Panc1 (cell line): ENCODE results near the gene SMIM27. TPM values are rescaled to one million over a fixed set of nuclear protein-coding genes. Genes with fewer than 3 reads are reported as not detected.
A peak's percentile ranks its signal among the peaks of the same experiment; 100 is the strongest.
"Not testable (repeated sequence)": the region's sequence is repeated elsewhere in the genome, so short reads cannot be mapped to it uniquely, and the experiment has no call there.

ENCODE experiments used
- ATAC-seq: fragments of 200-7000 bp; cut with Tn5 transposase; 2 replicates; pipeline ENCODE4 v1.9.1; 2020; ENCODE audit warnings: mild to moderate bottlenecking, moderate library complexity
- BruUV-seq: library from RNA; stranded (reverse); fragments of 400-500 nt; replicated peaks from 2 replicates; lab custom pipeline; 2021; lab: Mats Ljungman, UMichigan
- CTCF ChIA-PET: fragments of 300-600 bp; sonication (Branson Sonifier 250); formaldehyde crosslinking; loops from one replicate; lab custom pipeline; 2022; ENCODE audit warnings: antibody characterized with exemption; lab: Charles Lee
- POLR2A ChIA-PET: fragments of 300-600 bp; sonication (Branson Sonifier 250); formaldehyde crosslinking; loops from one replicate; lab custom pipeline; 2022; ENCODE audit warnings: antibody characterized with exemption; lab: Charles Lee
- DNase-seq: peaks from one replicate; pipeline ENCODE4 v3.0.0-alpha.2; 2010; ENCODE audit warnings: low read depth, low spot score
- H3K27ac ChIP-seq: 2 replicates; pipeline ENCODE4 v1.5.1; 2011; ENCODE audit warnings: mild to moderate bottlenecking, low read length, inconsistent platforms
- H3K27me3 ChIP-seq: fragments of 200-500 bp; sonication (Bioruptor generic); 2 replicates; pipeline ENCODE4 v1.6.0; 2014; ENCODE audit warnings: low read length, inconsistent platforms; ENCODE audit not compliant: control insufficient read depth, insufficient read depth
- H3K36me3 ChIP-seq: fragments of 200-500 bp; sonication (Bioruptor generic); 2 replicates; pipeline ENCODE4 v1.5.1; 2014; ENCODE audit warnings: inconsistent platforms, mild to moderate bottlenecking, low read length, moderate library complexity; ENCODE audit not compliant: control insufficient read depth, insufficient read depth
- H3K4me1 ChIP-seq: 2 replicates; pipeline ENCODE4 v1.5.1; 2011; ENCODE audit warnings: inconsistent platforms, mild to moderate bottlenecking, low read length, moderate library complexity; ENCODE audit not compliant: control insufficient read depth, insufficient read depth
- H3K4me3 ChIP-seq, 2 experiments: 2 replicates each; pipeline ENCODE4 v1.5.1; 2011 to 2012; ENCODE audit warnings: low read depth in 2 of 2, low read length in 2 of 2, mild to moderate bottlenecking in 2 of 2, inconsistent platforms in 1 of 2, moderate library complexity in 1 of 2
- H3K9me3 ChIP-seq: fragments of 200-500 bp; sonication (Bioruptor generic); 2 replicates; pipeline ENCODE4 v1.5.1; 2014; ENCODE audit warnings: low read depth, mild to moderate bottlenecking, inconsistent platforms, low read length, moderate library complexity; ENCODE audit not compliant: control insufficient read depth, insufficient read depth
- POLR2AphosphoS5 ChIP-seq: IDR thresholded peaks from 2 replicates; pipeline ENCODE4 v1.6.1; 2012; ENCODE audit warnings: mild to moderate bottlenecking, low read depth, low read length, moderate library complexity
- SIN3A ChIP-seq: IDR thresholded peaks from 2 replicates; pipeline ENCODE4 v1.6.1; 2012; ENCODE audit warnings: low read depth, mild to moderate bottlenecking, low read length, moderate library complexity, borderline replicate concordance; ENCODE audit not compliant: insufficient read depth
- TCF7L2 ChIP-seq: IDR thresholded peaks from 2 replicates; pipeline ENCODE4 v1.6.1; 2011; ENCODE audit warnings: mild to moderate bottlenecking, low read depth, low read length, inconsistent platforms
- in situ Hi-C: cut with HindIII; loops from 2 replicates; pipeline ENCODE4 v1.10.0; 2016; ENCODE audit warnings: low sequenced_read_pairs, low pct_unique_long_range_greater_than_20kb
- intact Hi-C: fragments of 100-400 bp; cut with micrococcal nuclease; formaldehyde crosslinking; loops from one replicate; pipeline ENCODE4 v1.10.0; 2022; ENCODE audit not compliant: unreplicated experiment
- total RNA-seq: library from RNA; stranded (reverse); gene quantifications from one replicate; pipeline ENCODE4 v1.2.1, GENCODE V29; 2021; ENCODE audit not compliant: unreplicated experiment
- TF ChIP-seq, protein P1 (sequence below): fragments of 450-650 bp; IDR thresholded peaks from 2 replicates; pipeline ENCODE4 v1.5.1; 2017; ENCODE audit warnings: mild to moderate bottlenecking
- TF ChIP-seq, protein P2 (sequence below), 2 experiments: IDR thresholded peaks; 2 replicates each; pipeline ENCODE4 v1.6.1; 2011 to 2012; ENCODE audit warnings: low read depth in 2 of 2, control low read depth in 1 of 2, low read length in 1 of 2, mild to moderate bottlenecking in 1 of 2, moderate library complexity in 1 of 2; ENCODE audit not compliant: insufficient read depth in 1 of 2

SMIM27 gene
- total RNA-seq, 1 experiment from 2014 or later: 14.3 TPM

DNA sequence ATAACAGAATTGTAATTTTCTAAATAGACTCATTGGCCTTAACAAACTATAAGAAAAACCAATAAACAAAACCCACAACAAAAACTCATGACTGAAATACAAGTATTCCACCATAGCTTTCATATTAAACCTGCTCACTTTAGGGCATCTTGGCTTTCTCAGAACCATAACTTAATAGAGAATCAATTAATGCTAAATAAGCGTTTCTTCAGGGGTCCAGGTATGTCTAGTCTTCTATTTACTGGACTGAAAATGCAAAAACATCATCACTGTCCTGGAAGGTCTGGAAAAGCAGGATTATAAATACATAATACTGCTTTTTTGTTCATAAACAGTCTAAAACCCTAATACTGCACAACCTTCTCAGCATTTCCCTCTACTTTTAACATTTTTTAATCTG, 6.2 kb upstream of the SMIM27 start:
- intact Hi-C loops (no loop called here), in situ Hi-C loops (no loop called here)
- Histone ChIP-seq H3K4me1 (peaks cover 11% of the 10 kb centered on the region), H3K27me3 (no peaks in the 10 kb centered on the region), H3K9me3 (no peaks in the 10 kb centered on the region), H3K27ac (no peak overlapping the region), H3K36me3 (peaks cover 26% of the 10 kb centered on the region), H3K4me3 (no peak overlapping the region)
- TF ChIP-seq POLR2AphosphoS5 (no peak), SIN3A (no peak), TCF7L2 (no peak)
- TF ChIP-seq, protein P1, sequence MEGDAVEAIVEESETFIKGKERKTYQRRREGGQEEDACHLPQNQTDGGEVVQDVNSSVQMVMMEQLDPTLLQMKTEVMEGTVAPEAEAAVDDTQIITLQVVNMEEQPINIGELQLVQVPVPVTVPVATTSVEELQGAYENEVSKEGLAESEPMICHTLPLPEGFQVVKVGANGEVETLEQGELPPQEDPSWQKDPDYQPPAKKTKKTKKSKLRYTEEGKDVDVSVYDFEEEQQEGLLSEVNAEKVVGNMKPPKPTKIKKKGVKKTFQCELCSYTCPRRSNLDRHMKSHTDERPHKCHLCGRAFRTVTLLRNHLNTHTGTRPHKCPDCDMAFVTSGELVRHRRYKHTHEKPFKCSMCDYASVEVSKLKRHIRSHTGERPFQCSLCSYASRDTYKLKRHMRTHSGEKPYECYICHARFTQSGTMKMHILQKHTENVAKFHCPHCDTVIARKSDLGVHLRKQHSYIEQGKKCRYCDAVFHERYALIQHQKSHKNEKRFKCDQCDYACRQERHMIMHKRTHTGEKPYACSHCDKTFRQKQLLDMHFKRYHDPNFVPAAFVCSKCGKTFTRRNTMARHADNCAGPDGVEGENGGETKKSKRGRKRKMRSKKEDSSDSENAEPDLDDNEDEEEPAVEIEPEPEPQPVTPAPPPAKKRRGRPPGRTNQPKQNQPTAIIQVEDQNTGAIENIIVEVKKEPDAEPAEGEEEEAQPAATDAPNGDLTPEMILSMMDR: no peak
- TF ChIP-seq, protein P2, sequence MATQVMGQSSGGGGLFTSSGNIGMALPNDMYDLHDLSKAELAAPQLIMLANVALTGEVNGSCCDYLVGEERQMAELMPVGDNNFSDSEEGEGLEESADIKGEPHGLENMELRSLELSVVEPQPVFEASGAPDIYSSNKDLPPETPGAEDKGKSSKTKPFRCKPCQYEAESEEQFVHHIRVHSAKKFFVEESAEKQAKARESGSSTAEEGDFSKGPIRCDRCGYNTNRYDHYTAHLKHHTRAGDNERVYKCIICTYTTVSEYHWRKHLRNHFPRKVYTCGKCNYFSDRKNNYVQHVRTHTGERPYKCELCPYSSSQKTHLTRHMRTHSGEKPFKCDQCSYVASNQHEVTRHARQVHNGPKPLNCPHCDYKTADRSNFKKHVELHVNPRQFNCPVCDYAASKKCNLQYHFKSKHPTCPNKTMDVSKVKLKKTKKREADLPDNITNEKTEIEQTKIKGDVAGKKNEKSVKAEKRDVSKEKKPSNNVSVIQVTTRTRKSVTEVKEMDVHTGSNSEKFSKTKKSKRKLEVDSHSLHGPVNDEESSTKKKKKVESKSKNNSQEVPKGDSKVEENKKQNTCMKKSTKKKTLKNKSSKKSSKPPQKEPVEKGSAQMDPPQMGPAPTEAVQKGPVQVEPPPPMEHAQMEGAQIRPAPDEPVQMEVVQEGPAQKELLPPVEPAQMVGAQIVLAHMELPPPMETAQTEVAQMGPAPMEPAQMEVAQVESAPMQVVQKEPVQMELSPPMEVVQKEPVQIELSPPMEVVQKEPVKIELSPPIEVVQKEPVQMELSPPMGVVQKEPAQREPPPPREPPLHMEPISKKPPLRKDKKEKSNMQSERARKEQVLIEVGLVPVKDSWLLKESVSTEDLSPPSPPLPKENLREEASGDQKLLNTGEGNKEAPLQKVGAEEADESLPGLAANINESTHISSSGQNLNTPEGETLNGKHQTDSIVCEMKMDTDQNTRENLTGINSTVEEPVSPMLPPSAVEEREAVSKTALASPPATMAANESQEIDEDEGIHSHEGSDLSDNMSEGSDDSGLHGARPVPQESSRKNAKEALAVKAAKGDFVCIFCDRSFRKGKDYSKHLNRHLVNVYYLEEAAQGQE (IDR thresholded peaks at IDR 0.05; ENCODE audit: insufficient read depth in 1 of 2, low read depth in 2 of 2, low read length in 1 of 2): no peak
- no TSS peak for BruUV-seq
- ATAC-seq: no peak
- POLR2A ChIA-PET: no interaction called here
- CTCF ChIA-PET: no interaction called here
- DNase-seq: no peak

DNA sequence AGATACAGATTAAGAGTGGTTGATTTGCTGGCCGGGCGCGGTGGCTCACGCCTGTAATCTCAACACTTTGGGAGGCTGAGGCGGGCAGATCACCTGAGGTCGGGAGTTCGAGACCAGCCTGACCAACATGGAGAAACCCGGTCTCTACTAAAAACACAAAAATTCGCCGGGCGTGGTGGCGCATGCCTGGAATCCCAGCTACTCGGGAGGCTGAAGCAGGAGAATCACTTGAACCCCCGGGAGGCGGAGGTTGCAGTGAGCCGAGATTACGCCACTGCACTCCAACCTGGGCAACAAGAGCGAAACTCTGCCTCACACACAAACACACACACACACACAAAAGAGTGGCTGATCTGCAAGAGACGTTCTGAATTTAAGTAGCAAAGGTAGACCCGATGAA, 3.9 kb upstream of the SMIM27 start:
- CTCF ChIA-PET, H3K36me3 ChIP-seq, H3K4me3 ChIP-seq, ATAC-seq, intact Hi-C loops, BruUV-seq, H3K27me3 ChIP-seq, in situ Hi-C loops, H3K9me3 ChIP-seq, DNase-seq, POLR2A ChIA-PET: not testable (repeated sequence)
- Histone ChIP-seq H3K27ac (peak overlapping the region; percentile 48; the same call in 1 of the 2 replicates), H3K4me1 (peaks cover 11% of the 10 kb centered on the region)

DNA sequence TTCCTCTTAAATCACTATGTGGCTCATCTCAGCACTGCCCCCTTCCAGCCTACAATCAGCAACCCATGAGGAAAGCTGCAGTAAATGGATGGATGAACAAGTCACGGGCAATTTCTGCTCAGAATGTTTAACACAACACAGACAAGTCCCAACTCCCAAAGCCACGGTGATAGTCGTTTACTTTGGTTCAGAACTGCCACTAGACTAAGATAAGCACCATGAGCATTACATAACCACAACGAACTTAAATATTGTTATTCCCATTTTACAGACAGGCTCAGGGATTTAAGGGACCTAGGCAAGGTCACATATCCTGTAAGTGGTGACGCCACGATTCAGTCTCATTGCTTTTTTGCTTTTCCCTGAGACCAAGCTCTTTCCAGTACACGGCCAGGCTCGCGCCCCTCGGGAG, 2.0 kb upstream of the SMIM27 start:
- Histone ChIP-seq H3K4me1 (peaks cover 16% of the 10 kb centered on the region), H3K27ac (peak overlapping the region; percentile 77), H3K9me3 (no peaks in the 10 kb centered on the region), H3K36me3 (no peaks in the 10 kb centered on the region; the same call in 1 of the 2 replicates), H3K4me3 (peak overlapping the region; percentile 54 to 78), H3K27me3 (no peaks in the 10 kb centered on the region)
- no peak for TF ChIP-seq TCF7L2
- TF ChIP-seq, protein P1: peak; percentile 20; the same call in 1 of the 2 replicates
- TF ChIP-seq, protein P2 (IDR thresholded peaks at IDR 0.05; ENCODE audit: insufficient read depth in 1 of 2, low read depth in 2 of 2, low read length in 1 of 2): no peak
- TF ChIP-seq POLR2AphosphoS5: no peak
- no peak for TF ChIP-seq SIN3A
- in situ Hi-C loops (loop anchor here (25.0 kb wide), 1 partner anchor 412 kb away; no protein-coding TSS in a partner anchor), intact Hi-C loops (no loop called here)
- CTCF ChIA-PET: interaction anchor here (0.8 to 1.0 kb wide), 3 partner anchors 17 to 30 kb away, joined by 3 to 4 read pairs (median 3); no protein-coding TSS in a partner anchor
- DNase-seq (no peak), ATAC-seq (no peak)
- no TSS peak for BruUV-seq
- POLR2A ChIA-PET: interaction anchor here (0.6 to 1.2 kb wide), 3 partner anchors 13 to 473 kb away, joined by 3 to 4 read pairs (median 4); partner anchors contain the start of gene ACO1
